HEK293T (cell line): ENCODE data around the gene XRCC2.

Experiments used
- FOXK2 ChIP-seq: fragments of 450-650 bp; IDR thresholded peaks from 2 replicates; pipeline ENCODE4 v1.6.1; 2016; ENCODE audit warnings: mild to moderate bottlenecking
- L3MBTL2 ChIP-seq: fragments of 450-650 bp; conservative IDR thresholded peaks from 2 replicates; pipeline ENCODE4 v1.6.1; 2016; ENCODE audit warnings: mild to moderate bottlenecking
- NFRKB ChIP-seq: fragments of 450-650 bp; IDR thresholded peaks from 2 replicates; pipeline ENCODE4 v1.6.1; 2016; ENCODE audit warnings: mild to moderate bottlenecking, moderate library complexity
- SP1 ChIP-seq: fragments of 450-650 bp; IDR thresholded peaks from 2 replicates; pipeline ENCODE4 v1.6.1; 2017

GRCh38 chr7:152667958-152668357 is 8.0 kb downstream of the XRCC2 start:
- TF ChIP-seq SP1 (no peak), NFRKB (no peak), FOXK2 (no peak), L3MBTL2 (no peak)
